Fibroblast of the aortic adventitia (primary cell): ENCODE data around the gene SLC37A2. TPM values are rescaled to one million over a fixed set of nuclear protein-coding genes. Genes with fewer than 3 reads are reported as not detected.

Experiments
- DNase-seq: peaks from one replicate; pipeline ENCODE4 v3.0.0-alpha.2; 2010; ENCODE audit warnings: low read depth
- H3K4me3 ChIP-seq: 2 replicates; pipeline ENCODE4 v1.5.1; 2011; ENCODE audit warnings: low read depth, mild to moderate bottlenecking, control low read depth, low read length, moderate library complexity
- total RNA-seq: library from RNA; depleted of rRNA; stranded (reverse); fragments of >200 nt; gene quantifications from 2 replicates; pipeline ENCODE4 v1.2.3, GENCODE V29; 2012; ENCODE audit warnings: low replicate concordance
- TF ChIP-seq, protein P1 (sequence below): IDR thresholded peaks from 2 replicates; pipeline ENCODE4 v1.5.1; 2011; ENCODE audit warnings: mild to moderate bottlenecking, low read length, control low read depth, inconsistent platforms; ENCODE audit not compliant: insufficient read depth

Gene SLC37A2
- total RNA-seq, 1 donor = 0.63 TPM

DNA sequence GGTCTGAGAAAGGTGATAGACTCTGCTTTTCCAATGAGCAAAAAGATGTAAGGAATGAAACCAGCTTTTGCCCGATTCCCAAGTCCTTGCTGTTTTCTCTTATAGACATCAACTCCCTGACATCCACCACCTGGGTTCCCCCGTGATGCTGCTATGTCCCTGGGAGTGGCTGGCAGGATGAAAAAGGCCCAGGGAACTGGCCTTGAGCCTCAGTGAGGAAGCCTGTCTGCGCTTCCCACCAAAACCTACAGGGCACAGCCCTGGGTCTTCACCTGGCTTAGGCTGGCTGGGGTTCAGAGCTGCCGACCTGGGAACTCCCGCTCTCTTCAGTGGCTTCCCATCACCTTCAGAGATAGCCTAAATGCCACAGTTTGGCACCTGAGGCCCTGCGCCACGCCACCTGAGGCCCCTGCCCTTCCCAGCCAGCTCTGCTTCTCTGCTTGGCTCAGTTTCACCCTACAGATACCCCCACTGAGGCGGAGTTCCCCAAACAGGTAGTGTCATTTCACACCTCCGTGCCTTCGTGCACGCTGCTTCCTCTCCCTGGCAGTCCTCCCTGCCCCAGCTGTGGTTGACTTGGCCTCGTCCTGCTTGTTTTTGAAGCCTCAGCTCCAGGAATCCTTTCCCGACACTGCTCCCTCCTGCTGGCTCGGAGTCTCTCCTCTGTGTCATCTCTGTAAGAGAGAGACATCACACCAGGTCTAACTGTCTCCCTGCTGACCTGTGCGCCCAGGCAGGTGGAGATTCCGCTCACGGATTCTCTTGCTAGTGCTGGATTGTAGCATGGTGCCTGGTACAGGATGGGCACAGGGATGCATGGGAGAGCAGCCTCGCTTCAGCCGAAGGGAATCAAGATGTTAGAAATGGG, 10.7 kb downstream of the SLC37A2 start:
- TF ChIP-seq, protein P1, sequence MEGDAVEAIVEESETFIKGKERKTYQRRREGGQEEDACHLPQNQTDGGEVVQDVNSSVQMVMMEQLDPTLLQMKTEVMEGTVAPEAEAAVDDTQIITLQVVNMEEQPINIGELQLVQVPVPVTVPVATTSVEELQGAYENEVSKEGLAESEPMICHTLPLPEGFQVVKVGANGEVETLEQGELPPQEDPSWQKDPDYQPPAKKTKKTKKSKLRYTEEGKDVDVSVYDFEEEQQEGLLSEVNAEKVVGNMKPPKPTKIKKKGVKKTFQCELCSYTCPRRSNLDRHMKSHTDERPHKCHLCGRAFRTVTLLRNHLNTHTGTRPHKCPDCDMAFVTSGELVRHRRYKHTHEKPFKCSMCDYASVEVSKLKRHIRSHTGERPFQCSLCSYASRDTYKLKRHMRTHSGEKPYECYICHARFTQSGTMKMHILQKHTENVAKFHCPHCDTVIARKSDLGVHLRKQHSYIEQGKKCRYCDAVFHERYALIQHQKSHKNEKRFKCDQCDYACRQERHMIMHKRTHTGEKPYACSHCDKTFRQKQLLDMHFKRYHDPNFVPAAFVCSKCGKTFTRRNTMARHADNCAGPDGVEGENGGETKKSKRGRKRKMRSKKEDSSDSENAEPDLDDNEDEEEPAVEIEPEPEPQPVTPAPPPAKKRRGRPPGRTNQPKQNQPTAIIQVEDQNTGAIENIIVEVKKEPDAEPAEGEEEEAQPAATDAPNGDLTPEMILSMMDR = no peak
- no peak overlapping the region for H3K4me3 ChIP-seq
- DNase-seq = no peak

DNA sequence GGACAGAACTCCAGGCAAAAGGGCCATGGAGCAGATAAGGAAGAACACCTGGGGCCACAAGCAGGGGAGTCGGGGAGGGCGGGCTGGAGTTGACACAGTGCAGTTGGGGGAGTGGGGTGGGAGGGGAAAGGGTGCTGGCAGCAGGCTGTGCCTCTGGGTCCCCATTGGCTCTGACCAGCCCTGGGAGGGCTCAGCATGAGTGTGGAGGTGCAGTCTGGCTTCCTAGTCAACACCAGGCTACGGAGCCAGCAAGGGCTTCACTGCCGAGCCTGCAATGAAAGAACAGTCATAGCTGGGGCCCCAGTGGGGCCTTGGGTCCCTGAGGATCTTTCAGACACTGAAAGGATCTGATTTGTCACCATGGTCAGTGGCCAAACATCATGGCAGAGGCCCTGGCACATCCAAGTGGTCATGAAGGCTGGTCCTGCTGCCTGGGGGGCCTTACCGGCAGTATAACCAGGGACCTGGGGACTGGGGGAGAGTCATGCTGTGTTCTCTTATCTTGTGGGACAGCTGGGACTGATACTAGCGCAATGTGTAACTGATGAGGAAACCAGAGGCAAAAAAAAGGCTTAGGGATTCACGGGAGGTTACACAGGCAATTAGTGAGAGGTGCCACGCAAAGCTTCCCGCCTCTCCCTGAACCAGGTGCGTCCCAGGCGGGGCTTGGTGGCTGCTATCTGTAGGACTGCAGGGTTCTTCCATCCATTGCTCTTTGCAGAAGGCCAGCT, 11.6 kb downstream of the SLC37A2 start:
- H3K4me3 ChIP-seq = no peak overlapping the region
- no peak for DNase-seq
- TF ChIP-seq, protein P1 = no peak

DNA sequence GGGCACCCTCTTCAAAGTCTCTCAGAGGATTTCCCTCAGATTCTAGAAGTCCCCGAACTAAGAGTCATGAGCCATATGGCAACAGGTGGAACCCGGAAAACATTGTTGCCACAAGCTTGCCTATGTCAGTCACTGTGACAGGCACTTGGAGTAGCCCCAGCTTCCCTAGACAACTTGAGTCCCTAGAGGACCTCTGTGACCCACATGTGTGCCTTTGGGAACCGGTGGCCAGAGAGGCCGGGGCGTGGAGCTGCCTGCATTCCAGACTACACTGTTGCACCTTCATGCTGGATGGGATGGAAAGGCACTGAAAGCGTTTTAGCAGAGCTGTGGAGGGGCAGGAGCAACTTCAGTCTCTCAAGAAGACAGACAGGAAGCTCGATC, 12.1 kb downstream of the SLC37A2 start:
- H3K4me3 ChIP-seq = no peak overlapping the region
- TF ChIP-seq, protein P1 = no peak
- no peak for DNase-seq

DNA sequence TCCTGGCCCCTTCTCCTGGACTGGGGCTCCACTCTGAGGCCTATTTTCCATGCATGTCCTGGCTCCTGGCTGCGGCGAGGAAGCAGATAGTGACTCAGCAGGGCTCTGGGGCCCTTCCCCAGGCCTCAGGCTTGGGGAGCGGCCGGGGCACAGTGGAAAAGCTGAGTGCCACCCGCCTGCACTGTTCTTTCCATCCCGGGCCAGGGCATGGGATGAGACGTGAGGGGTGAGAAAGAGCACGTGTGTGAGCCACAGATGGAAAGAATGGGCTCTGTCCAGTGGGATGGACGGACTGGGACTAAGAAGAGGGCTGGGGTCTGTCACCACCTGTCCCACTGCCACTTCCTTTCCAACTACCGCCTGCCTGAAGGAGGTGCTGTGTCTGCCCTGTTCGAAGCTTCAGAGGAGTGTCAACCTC, 12.8 kb downstream of the SLC37A2 start:
- no peak for DNase-seq
- TF ChIP-seq, protein P1 = no peak
- no peak overlapping the region for H3K4me3 ChIP-seq

DNA sequence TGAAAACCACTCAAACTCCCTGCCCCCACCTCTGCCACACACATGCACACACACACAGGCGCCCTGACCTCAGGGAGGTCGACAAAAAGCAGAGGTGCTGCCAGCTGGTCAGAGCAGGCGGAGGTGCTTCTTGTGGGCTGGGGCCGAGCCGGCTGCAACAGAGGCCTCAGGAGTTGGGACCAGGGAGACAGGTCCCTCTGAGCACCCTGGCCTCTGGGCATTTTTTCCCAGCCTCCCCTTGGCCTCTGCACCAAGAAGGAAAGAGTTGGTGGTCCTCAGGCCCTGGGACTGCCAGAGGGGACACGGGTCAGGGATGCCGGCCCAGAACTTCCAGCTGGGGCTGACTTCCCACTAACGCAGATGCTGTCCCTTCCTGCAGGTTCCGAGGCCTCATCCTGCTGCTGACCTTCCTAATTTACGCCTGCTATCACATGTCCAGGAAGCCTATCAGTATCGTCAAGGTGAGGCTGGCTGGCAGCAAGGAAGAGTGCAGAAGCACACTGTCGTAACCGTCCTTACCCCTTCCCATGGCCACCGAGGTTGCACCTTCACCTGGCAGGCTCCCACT, 13.4 kb downstream of the SLC37A2 start:
- no peak for DNase-seq
- no peak overlapping the region for H3K4me3 ChIP-seq
- TF ChIP-seq, protein P1 = no peak

DNA sequence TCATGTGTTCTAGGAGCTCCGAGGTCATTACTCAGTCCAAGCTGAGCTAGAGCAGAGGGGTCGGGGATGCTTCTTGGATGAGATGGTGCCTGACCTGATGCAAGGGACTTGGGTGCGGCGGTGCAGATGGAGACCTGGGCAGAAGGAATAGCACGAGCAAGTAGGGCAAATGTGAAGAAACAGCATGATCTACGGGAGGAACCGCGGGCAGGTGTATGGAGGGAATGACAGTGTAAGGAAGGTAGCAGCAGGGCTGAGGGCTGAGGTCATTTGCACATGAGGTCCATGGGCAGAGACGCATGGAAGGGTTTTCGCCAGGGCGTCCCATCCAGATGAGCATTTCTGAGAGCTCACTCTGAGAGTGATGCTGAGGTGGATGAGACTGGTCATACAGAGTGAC, 14.9 kb downstream of the SLC37A2 start:
- no peak overlapping the region for H3K4me3 ChIP-seq
- TF ChIP-seq, protein P1 = no peak
- DNase-seq = no peak
